Measurements from ENCODE around the gene CCNQ. TPM values are rescaled to one million over a fixed set of nuclear protein-coding genes. Genes with fewer than 3 reads are reported as not detected.
A peak's percentile ranks its signal among the peaks of the same experiment; 100 is the strongest.

CCNQ gene
- total RNA-seq, 1 donor from 2014 or later, result 53.4 TPM

DNA sequence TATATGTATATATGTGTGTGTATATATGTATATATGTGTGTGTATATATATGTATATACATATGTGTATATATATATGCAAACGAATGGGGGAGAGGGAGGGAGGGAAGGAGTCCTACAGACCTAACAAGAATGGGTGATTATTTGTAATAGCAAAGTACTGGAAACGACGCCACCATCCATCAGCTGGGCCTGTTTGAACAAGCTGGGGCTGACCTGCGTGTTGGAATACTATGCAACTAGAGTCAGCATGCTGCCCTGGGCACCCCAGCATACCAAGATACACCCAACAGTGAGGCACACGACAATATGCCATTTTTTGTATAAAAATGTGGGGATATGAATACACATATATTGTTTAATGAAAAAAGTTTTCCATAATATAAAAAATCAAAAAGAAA, 21.6 kb upstream of the CCNQ start:
- TF ChIP-seq, protein P1, sequence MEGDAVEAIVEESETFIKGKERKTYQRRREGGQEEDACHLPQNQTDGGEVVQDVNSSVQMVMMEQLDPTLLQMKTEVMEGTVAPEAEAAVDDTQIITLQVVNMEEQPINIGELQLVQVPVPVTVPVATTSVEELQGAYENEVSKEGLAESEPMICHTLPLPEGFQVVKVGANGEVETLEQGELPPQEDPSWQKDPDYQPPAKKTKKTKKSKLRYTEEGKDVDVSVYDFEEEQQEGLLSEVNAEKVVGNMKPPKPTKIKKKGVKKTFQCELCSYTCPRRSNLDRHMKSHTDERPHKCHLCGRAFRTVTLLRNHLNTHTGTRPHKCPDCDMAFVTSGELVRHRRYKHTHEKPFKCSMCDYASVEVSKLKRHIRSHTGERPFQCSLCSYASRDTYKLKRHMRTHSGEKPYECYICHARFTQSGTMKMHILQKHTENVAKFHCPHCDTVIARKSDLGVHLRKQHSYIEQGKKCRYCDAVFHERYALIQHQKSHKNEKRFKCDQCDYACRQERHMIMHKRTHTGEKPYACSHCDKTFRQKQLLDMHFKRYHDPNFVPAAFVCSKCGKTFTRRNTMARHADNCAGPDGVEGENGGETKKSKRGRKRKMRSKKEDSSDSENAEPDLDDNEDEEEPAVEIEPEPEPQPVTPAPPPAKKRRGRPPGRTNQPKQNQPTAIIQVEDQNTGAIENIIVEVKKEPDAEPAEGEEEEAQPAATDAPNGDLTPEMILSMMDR (IDR thresholded peaks at IDR 0.05; ENCODE audit: insufficient read depth, low read length, severe bottlenecking), result no peak
- no peak for FAIRE-seq
- no peaks in the 10 kb centered on the region for H3K27me3 ChIP-seq (ENCODE audit: control insufficient read depth, insufficient read depth, low read length)
- DNase-seq (ENCODE audit: low read depth), result peak; percentile 75
- no peaks in the 10 kb centered on the region for H3K36me3 ChIP-seq (ENCODE audit: control insufficient read depth, insufficient read depth, low read length)
- no peak overlapping the region for H3K4me3 ChIP-seq (ENCODE audit: low read depth, low read length)

DNA sequence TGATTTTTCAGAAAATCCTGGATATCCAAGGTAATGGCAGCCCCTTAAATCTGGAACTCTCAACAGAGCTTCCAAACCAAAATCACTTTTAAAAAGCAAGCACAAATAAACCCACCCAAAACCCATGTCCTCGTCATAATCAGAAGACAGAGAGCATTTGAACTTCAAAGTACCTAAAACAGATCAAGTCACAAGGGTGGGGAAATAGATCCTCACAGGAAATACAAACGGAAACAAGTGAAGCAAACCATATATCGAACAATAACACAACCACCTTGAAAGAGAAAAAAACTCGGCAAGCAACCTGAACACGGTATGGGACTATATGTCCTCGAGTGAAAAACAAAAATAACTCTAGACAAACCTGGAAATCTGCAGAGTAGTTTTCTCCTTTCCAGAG, 15.9 kb upstream of the CCNQ start:
- FAIRE-seq (no peak), DNase-seq (ENCODE audit: low read depth) (no peak)
- H3K36me3 ChIP-seq (ENCODE audit: control insufficient read depth, insufficient read depth, low read length), result no peaks in the 10 kb centered on the region
- TF ChIP-seq, protein P1 (IDR thresholded peaks at IDR 0.05; ENCODE audit: insufficient read depth, low read length, severe bottlenecking), result no peak
- H3K4me3 ChIP-seq (ENCODE audit: low read depth, low read length), result no peak overlapping the region
- H3K27me3 ChIP-seq (ENCODE audit: control insufficient read depth, insufficient read depth, low read length), result no peaks in the 10 kb centered on the region

DNA sequence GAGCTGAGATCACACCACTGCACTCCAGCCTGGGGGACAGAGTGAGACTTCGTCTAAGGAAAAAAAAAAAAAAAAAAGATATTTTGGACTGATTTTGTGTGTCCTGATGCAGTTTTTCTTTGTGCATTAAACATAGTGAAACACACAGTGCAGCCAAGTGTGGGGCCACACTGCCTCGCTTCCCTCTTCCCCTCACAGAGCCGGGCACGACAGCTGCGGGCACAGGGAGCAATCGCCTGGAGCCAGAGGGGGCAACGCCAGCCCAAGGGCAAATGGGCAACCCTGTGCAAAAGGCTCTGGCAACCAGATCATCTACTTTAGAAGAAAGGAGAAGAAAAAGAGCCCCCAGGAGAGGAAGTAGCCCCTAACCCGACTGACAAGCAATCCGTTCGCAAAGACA, 13.5 kb upstream of the CCNQ start:
- TF ChIP-seq, protein P1 (IDR thresholded peaks at IDR 0.05; ENCODE audit: insufficient read depth, low read length, severe bottlenecking), result no peak
- FAIRE-seq, result no peak
- no peak overlapping the region for H3K4me3 ChIP-seq (ENCODE audit: low read depth, low read length)
- no peaks in the 10 kb centered on the region for H3K36me3 ChIP-seq (ENCODE audit: control insufficient read depth, insufficient read depth, low read length)
- no peak for DNase-seq (ENCODE audit: low read depth)
- H3K27me3 ChIP-seq (ENCODE audit: control insufficient read depth, insufficient read depth, low read length), result no peaks in the 10 kb centered on the region

DNA sequence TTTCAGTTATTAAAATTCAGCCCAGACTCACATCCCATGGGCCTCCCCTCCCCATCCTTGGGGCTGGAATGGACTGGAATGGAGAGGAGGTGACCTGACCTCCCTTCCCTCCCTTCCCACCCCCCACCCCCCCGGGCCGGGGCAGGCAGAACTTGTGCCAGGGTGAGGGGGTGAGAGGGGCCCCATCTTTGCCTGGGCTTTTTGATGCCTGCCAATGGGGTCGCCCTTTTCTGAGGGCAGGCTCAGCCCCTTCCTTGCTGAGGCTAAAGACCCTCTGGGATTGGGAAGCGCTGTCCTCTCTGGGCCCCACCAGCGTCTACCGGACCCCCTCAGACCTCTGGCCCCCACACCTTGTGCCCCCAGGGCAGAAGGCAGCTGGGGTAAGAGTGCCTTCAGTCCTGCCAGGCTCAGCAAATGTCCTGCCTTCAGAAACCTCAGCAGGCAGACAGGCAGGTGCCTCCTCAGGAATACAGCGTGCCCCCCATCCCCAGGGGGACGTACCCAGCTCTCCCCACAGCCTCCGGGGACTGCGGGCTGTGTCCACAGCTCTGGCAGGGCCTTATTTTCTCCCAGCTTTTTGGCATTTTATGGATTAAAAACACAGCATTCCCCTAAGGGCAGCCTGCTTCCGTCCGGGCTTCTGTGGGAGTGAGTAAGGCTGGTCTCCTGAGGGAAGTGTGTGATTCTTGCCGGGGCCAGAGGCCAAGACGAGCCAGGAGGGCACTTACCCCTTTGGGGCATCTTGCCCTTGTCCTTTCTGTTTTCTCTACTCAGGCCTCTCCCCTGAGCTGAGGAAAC, 12.6 kb upstream of the CCNQ start:
- TF ChIP-seq, protein P1 (IDR thresholded peaks at IDR 0.05; ENCODE audit: insufficient read depth, low read length, severe bottlenecking), result no peak
- FAIRE-seq (no peak), DNase-seq (ENCODE audit: low read depth) (no peak)
- H3K36me3 ChIP-seq (ENCODE audit: control insufficient read depth, insufficient read depth, low read length), result no peaks in the 10 kb centered on the region
- H3K27me3 ChIP-seq (ENCODE audit: control insufficient read depth, insufficient read depth, low read length), result no peaks in the 10 kb centered on the region
- no peak overlapping the region for H3K4me3 ChIP-seq (ENCODE audit: low read depth, low read length)

DNA sequence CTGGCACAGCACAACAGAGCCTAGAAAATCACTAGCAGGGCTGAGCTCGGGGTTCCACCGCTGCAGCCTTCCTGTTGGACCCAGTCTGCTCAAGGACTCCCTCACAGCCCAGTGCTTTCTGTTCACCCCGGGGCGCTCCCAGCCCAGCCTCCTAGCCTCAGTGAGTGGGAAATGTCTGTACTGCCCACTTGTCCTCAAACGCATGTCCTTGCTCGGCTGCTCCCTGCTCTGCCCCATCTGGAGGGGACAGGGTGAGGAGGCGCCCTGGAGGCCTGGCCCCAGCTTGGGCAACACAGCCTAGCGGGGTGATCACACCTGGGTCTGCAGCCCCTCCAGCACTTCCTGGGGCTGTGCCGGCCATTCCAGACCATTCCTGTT, 11.9 kb upstream of the CCNQ start:
- Histone ChIP-seq H3K36me3 (ENCODE audit: control insufficient read depth, insufficient read depth, low read length) (no peaks in the 10 kb centered on the region), H3K4me3 (ENCODE audit: low read depth, low read length) (no peak overlapping the region), H3K27me3 (ENCODE audit: control insufficient read depth, insufficient read depth, low read length) (no peaks in the 10 kb centered on the region)
- DNase-seq (ENCODE audit: low read depth) (no peak), FAIRE-seq (no peak)
- TF ChIP-seq, protein P1 (IDR thresholded peaks at IDR 0.05; ENCODE audit: insufficient read depth, low read length, severe bottlenecking), result no peak

Measured in bronchial epithelial cell (primary cell).